Measurements from ENCODE around the gene RSF1.

GRCh38 chr11:77699425-77699824, 121.1 kb downstream of the RSF1 start:
- TF ChIP-seq CTCF (IDR thresholded peaks at IDR 0.05) (no peak), POLR2A (IDR thresholded peaks at IDR 0.05) (no peak)

All from Peyer's patch (tissue), 4 donors.